Liver (tissue), 9 donors: ENCODE measurements around the gene C2orf76. TPM values are rescaled to one million over a fixed set of nuclear protein-coding genes. Genes with fewer than 3 reads are reported as not detected.

Experiments
- DNase-seq: peaks from one replicate; pipeline ENCODE4 v3.0.0-alpha.2; 2017; ENCODE audit warnings: low spot score
- H3K27ac ChIP-seq, 2 donors: one replicate each; pipeline ENCODE4 v1.7.0; 2013; ENCODE audit warnings: inconsistent platforms in 2 of 2, low read length in 2 of 2, control low read depth in 1 of 2, low read depth in 1 of 2, mild to moderate bottlenecking in 1 of 2
- H3K27me3 ChIP-seq, 4 donors: one replicate each; pipeline versions ENCODE4 v1.6.1 to v1.7.0; 2013; ENCODE audit warnings: low read length in 3 of 4, inconsistent platforms in 1 of 4, mild to moderate bottlenecking in 1 of 4, moderate library complexity in 1 of 4; ENCODE audit not compliant: control insufficient read depth in 4 of 4, insufficient read depth in 4 of 4
- H3K36me3 ChIP-seq, 4 donors: one replicate each; pipeline versions ENCODE4 v1.6.1 to v1.7.0; 2013; ENCODE audit warnings: low read length in 3 of 4, mild to moderate bottlenecking in 3 of 4, low read depth in 1 of 4, moderate library complexity in 1 of 4; ENCODE audit not compliant: control insufficient read depth in 4 of 4, insufficient read depth in 3 of 4
- H3K4me1 ChIP-seq, 4 donors: one replicate each; pipeline versions ENCODE4 v1.6.1 to v1.7.0; 2013; ENCODE audit warnings: low read length in 3 of 4, mild to moderate bottlenecking in 3 of 4, moderate library complexity in 1 of 4; ENCODE audit not compliant: control insufficient read depth in 4 of 4, insufficient read depth in 4 of 4
- H3K4me3 ChIP-seq, 3 donors: one replicate each; pipeline versions ENCODE4 v1.6.1 to v1.7.0; 2013; ENCODE audit warnings: low read length in 3 of 3, control low read depth in 1 of 3, low read depth in 1 of 3, mild to moderate bottlenecking in 1 of 3
- H3K9ac ChIP-seq, 2 donors: one replicate each; pipeline ENCODE4 v1.7.0; 2013; ENCODE audit warnings: low read length in 2 of 2, mild to moderate bottlenecking in 2 of 2, moderate library complexity in 2 of 2, control low read depth in 1 of 2, low read depth in 1 of 2
- H3K9me3 ChIP-seq, 4 donors: one replicate each; pipeline versions ENCODE4 v1.6.1 to v1.7.0; 2013; ENCODE audit warnings: low read length in 3 of 4; ENCODE audit not compliant: control insufficient read depth in 4 of 4
- ATF3 ChIP-seq: IDR thresholded peaks from 2 replicates; pipeline ENCODE4 v1.6.1; 2016; ENCODE audit warnings: antibody characterized with exemption
- CTCF ChIP-seq: fragments of 150-350 bp; IDR thresholded peaks from 2 replicates; pipeline ENCODE4 v1.5.1; 2017; ENCODE audit warnings: improper control_type of control experiment, low read depth, low read length; ENCODE audit not compliant: missing input control
- EGR1 ChIP-seq, 2 donors: IDR thresholded peaks; 2 replicates each; pipeline ENCODE4 v1.6.1; 2016 to 2018; ENCODE audit warnings: antibody characterized with exemption in 2 of 2, low read depth in 2 of 2
- FOXA1 ChIP-seq: IDR thresholded peaks from 2 replicates; pipeline ENCODE4 v1.6.1; 2016; ENCODE audit warnings: antibody characterized with exemption
- FOXA2 ChIP-seq: IDR thresholded peaks from 2 replicates; pipeline ENCODE4 v1.6.1; 2016; ENCODE audit warnings: antibody characterized with exemption
- GABPA ChIP-seq, 2 donors: IDR thresholded peaks in 1 of 2; conservative IDR thresholded peaks in 1 of 2; 2 replicates each; pipeline ENCODE4 v1.6.1; 2016; ENCODE audit warnings: antibody characterized with exemption in 2 of 2, mild to moderate bottlenecking in 1 of 2, moderate library complexity in 1 of 2
- HNF4A ChIP-seq, 2 donors: conservative IDR thresholded peaks; 2 replicates each; pipeline ENCODE4 v1.6.1; 2016; ENCODE audit warnings: antibody characterized with exemption in 2 of 2, mild to moderate bottlenecking in 2 of 2
- HNF4G ChIP-seq: IDR thresholded peaks from 2 replicates; pipeline ENCODE4 v1.6.1; 2016; ENCODE audit warnings: antibody characterized with exemption
- JUND ChIP-seq, 2 donors: IDR thresholded peaks; 2 replicates each; pipeline ENCODE4 v1.6.1; 2016; ENCODE audit warnings: antibody characterized with exemption in 2 of 2
- MAX ChIP-seq: IDR thresholded peaks from 2 replicates; pipeline ENCODE4 v1.6.1; 2016; ENCODE audit warnings: antibody characterized with exemption
- NR2F2 ChIP-seq: IDR thresholded peaks from 2 replicates; pipeline ENCODE4 v1.6.1; 2016; ENCODE audit warnings: antibody characterized with exemption
- RAD21 ChIP-seq, 2 donors: IDR thresholded peaks; 2 replicates each; pipeline ENCODE4 v1.6.1; 2016; ENCODE audit warnings: antibody characterized with exemption in 2 of 2, mild to moderate bottlenecking in 2 of 2
- REST ChIP-seq: IDR thresholded peaks from 2 replicates; pipeline ENCODE4 v1.6.1; 2016; ENCODE audit warnings: antibody characterized with exemption, mild to moderate bottlenecking
- RXRA ChIP-seq, 2 donors: IDR thresholded peaks; 2 replicates each; pipeline ENCODE4 v1.6.1; 2017 to 2018; ENCODE audit warnings: antibody characterized with exemption in 2 of 2, mild to moderate bottlenecking in 1 of 2
- SP1 ChIP-seq: IDR thresholded peaks from 2 replicates; pipeline ENCODE4 v1.6.1; 2018; ENCODE audit warnings: antibody characterized with exemption, mild to moderate bottlenecking
- TAF1 ChIP-seq: conservative IDR thresholded peaks from 2 replicates; pipeline ENCODE4 v1.6.1; 2016; ENCODE audit warnings: antibody characterized with exemption, mild to moderate bottlenecking
- YY1 ChIP-seq: IDR thresholded peaks from 2 replicates; pipeline ENCODE4 v1.6.1; 2016; ENCODE audit warnings: antibody characterized with exemption, mild to moderate bottlenecking
- WGBS: extraction: QIAGEN DNeasy Blood & Tissue Kit; methylation state at CpG from one replicate; pipeline ENCODE4 v1.1.7; 2013; 5-methylcytosine and 5-hydroxymethylcytosine counted together
- polyA plus RNA-seq, 2 donors: library from polyadenylated mRNA; stranded (reverse) in 1 of 2; unstranded in 1 of 2; fragments of 200-250 nt in 1 of 2; fragments of >200 nt in 1 of 2; fragmentation: Nextera tagmentation in 1 of 2; extraction: Ambion mirVana in 1 of 2; gene quantifications; one replicate each; pipeline versions ENCODE4 v1.2.1 to v1.2.3, GENCODE V29; 2013 to 2015
- total RNA-seq, 2 donors: library from RNA; depleted of rRNA; stranded (reverse); fragments of >200 nt; gene quantifications; one replicate each; pipeline ENCODE4 v1.2.3, GENCODE V29; 2014
- TF ChIP-seq, protein P1 (sequence below): IDR thresholded peaks from 2 replicates; pipeline ENCODE4 v1.6.1; 2016; ENCODE audit warnings: antibody characterized with exemption
- donor health status: healthy.
- donor health status: healthy.
- donor health status: healthy.
- donor health status: healthy.
- donor health status: healthy.

The C2orf76 gene
- total and polyA plus RNA-seq, 4 donors, result 2.7 to 6.3 (median 4.6) TPM

GRCh38 chr2:119333360-119333759 is 33.3 kb downstream of the C2orf76 start:
- Histone ChIP-seq H3K27me3 (no peaks in the 10 kb centered on the region), H3K36me3 (no peaks in the 10 kb centered on the region), H3K9me3 (no peaks in the 10 kb centered on the region), H3K27ac (no peak overlapping the region), H3K4me3 (no peak overlapping the region), H3K9ac (no peak overlapping the region), H3K4me1 (peaks cover 0 to 2% (median 0%) of the 10 kb centered on the region in 4 donors)
- WGBS, result 59% methylated on average over 3 of the region's 3 CpGs
- no peak for DNase-seq
- no peak for TF ChIP-seq JUND (IDR thresholded peaks at IDR 0.05)
- TF ChIP-seq EGR1 (IDR thresholded peaks at IDR 0.05; ENCODE audit: low read depth in 2 of 2), result no peak
- TF ChIP-seq, protein P1, sequence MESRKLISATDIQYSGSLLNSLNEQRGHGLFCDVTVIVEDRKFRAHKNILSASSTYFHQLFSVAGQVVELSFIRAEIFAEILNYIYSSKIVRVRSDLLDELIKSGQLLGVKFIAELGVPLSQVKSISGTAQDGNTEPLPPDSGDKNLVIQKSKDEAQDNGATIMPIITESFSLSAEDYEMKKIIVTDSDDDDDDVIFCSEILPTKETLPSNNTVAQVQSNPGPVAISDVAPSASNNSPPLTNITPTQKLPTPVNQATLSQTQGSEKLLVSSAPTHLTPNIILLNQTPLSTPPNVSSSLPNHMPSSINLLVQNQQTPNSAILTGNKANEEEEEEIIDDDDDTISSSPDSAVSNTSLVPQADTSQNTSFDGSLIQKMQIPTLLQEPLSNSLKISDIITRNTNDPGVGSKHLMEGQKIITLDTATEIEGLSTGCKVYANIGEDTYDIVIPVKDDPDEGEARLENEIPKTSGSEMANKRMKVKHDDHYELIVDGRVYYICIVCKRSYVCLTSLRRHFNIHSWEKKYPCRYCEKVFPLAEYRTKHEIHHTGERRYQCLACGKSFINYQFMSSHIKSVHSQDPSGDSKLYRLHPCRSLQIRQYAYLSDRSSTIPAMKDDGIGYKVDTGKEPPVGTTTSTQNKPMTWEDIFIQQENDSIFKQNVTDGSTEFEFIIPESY, result no peak
- peak; percentile 22 for TF ChIP-seq SP1
- TF ChIP-seq HNF4A (conservative IDR thresholded peaks at IDR 0.05), result no peak
- peak in 1 of 2 donors; percentile 30 for TF ChIP-seq RXRA (IDR thresholded peaks at IDR 0.05)
- TF ChIP-seq RAD21 (IDR thresholded peaks at IDR 0.05), result peak in 1 of 2 donors; percentile 24
- TF ChIP-seq CTCF, result no peak
- no peak for TF ChIP-seq NR2F2
- no peak for TF ChIP-seq YY1
- no peak for TF ChIP-seq MAX
- TF ChIP-seq ATF3, result peak; percentile 41
- no peak for TF ChIP-seq TAF1
- no peak for TF ChIP-seq HNF4G
- no peak for TF ChIP-seq GABPA (IDR thresholded peaks at IDR 0.05 in 1 of 2, conservative IDR thresholded peaks at IDR 0.05 in 1 of 2)
- TF ChIP-seq FOXA1, result no peak
- no peak for TF ChIP-seq REST
- TF ChIP-seq FOXA2, result no peak
